Uterus (tissue), 4 donors: ENCODE results near the gene CCR7. TPM values are rescaled to one million over a fixed set of nuclear protein-coding genes. Genes with fewer than 3 reads are reported as not detected.

Experiments used
- DNase-seq, 2 donors: peaks; one replicate each; pipeline ENCODE4 v3.0.0-alpha.2; 2019 to 2020
- H3K27ac ChIP-seq, 2 donors: fragments of 200-600 bp; sonication (generic); 1 replicate in 1 of 2; 2 replicates in 1 of 2; pipeline ENCODE4 v1.5.1; 2016 to 2018
- H3K27me3 ChIP-seq, 2 donors: fragments of 200-600 bp; sonication (generic); one replicate each; pipeline ENCODE4 v1.5.1; 2018 to 2019; ENCODE audit warnings: control low read depth in 1 of 2
- H3K36me3 ChIP-seq, 2 donors: fragments of 200-600 bp; sonication (generic); one replicate each; pipeline ENCODE4 v1.5.1; 2019; ENCODE audit warnings: control low read depth in 1 of 2
- H3K4me1 ChIP-seq, 2 donors: fragments of 200-600 bp; sonication (generic); one replicate each; pipeline ENCODE4 v1.5.1; 2018 to 2019; ENCODE audit warnings: control low read depth in 1 of 2
- H3K4me3 ChIP-seq, 2 donors: fragments of 200-600 bp; sonication (generic); 1 replicate in 1 of 2; 2 replicates in 1 of 2; pipeline ENCODE4 v1.5.1; 2018 to 2019; ENCODE audit warnings: mild to moderate bottlenecking in 1 of 2
- H3K9me3 ChIP-seq, 2 donors: fragments of 200-600 bp; sonication (generic); one replicate each; pipeline ENCODE4 v1.5.1; 2019; ENCODE audit warnings: control low read depth in 1 of 2
- CTCF ChIP-seq, 4 experiments: fragments of 200-600 bp in 2 of 4; fragments of 450-650 bp in 2 of 4; sonication (generic) in 2 of 4; IDR thresholded peaks; one replicate each; pipeline ENCODE4 v1.5.1; 2016 to 2019; ENCODE audit warnings: antibody characterized with exemption in 4 of 4, mild to moderate bottlenecking in 2 of 4, moderate library complexity in 1 of 4
- POLR2A ChIP-seq, 2 donors: fragments of 450-650 bp; IDR thresholded peaks; one replicate each; pipeline ENCODE4 v1.6.1; 2016; ENCODE audit warnings: antibody characterized with exemption in 2 of 2, mild to moderate bottlenecking in 1 of 2, moderate library complexity in 1 of 2
- intact Hi-C: fragments of 100-400 bp; cut with DNase I; formaldehyde crosslinking; loops from one replicate; pipeline ENCODE4 v1.15.1; 2023; ENCODE audit warnings: low total_unique reads
- total RNA-seq, 4 donors: library from RNA; depleted of rRNA in 3 of 4; stranded (reverse); fragments of >200 nt in 3 of 4; gene quantifications; one replicate each; pipeline versions ENCODE4 v1.1.0 to v1.2.4, GENCODE V29; 2014 to 2023
- donor health status: DM: yes; HTN: yes; CAD: no.

The CCR7 gene
- total RNA-seq, 4 donors from 2014 or later, result 0.14 TPM; not detected in 3

GRCh38 chr17:40553694-40554534 is 11.4 kb downstream of the CCR7 start:
- Histone ChIP-seq H3K27me3 (no peaks in the 10 kb centered on the region), H3K4me1 (peaks cover 15 to 26% of the 10 kb centered on the region in 2 donors), H3K4me3 (no peak overlapping the region), H3K36me3 (no peaks in the 10 kb centered on the region), H3K27ac (peak overlapping the region; percentile 85 to 87), H3K9me3 (no peaks in the 10 kb centered on the region)
- intact Hi-C loops, result no loop called here
- DNase-seq, result peak; percentile 77 to 82
- peak in 1 of 2 donors; percentile 25 for TF ChIP-seq POLR2A (IDR thresholded peaks at IDR 0.05)
- TF ChIP-seq CTCF (IDR thresholded peaks at IDR 0.05), result no peak

- peaks cover 17 to 27% of the 10 kb centered on the region in 2 donors for H3K4me1 ChIP-seq
- intact Hi-C loops, result no loop called here
- DNase-seq, result peak in 1 of 2 donors; percentile 19
Measured at GRCh38 chr17:40552806-40553693, 12.2 kb downstream of the CCR7 start.

GRCh38 chr17:40551879-40552768 is 13.1 kb downstream of the CCR7 start:
- no peaks in the 10 kb centered on the region for H3K9me3 ChIP-seq
- peaks cover 17 to 27% of the 10 kb centered on the region in 2 donors for H3K4me1 ChIP-seq
- intact Hi-C loops, result no loop called here
- TF ChIP-seq POLR2A (IDR thresholded peaks at IDR 0.05) (no peak), CTCF (IDR thresholded peaks at IDR 0.05) (no peak)
- peak; percentile 63 for DNase-seq
- H3K36me3 ChIP-seq, result no peaks in the 10 kb centered on the region
- H3K27ac ChIP-seq, result peak overlapping the region; percentile 85 to 87
- H3K27me3 ChIP-seq, result no peaks in the 10 kb centered on the region
- H3K4me3 ChIP-seq, result no peak overlapping the region

More at GRCh38 chr17:40552806-40553693, 12.2 kb downstream of the CCR7 start:
- H3K27me3 ChIP-seq, result no peaks in the 10 kb centered on the region
- no peak for TF ChIP-seq POLR2A (IDR thresholded peaks at IDR 0.05)
- TF ChIP-seq CTCF (IDR thresholded peaks at IDR 0.05), result no peak
- H3K9me3 ChIP-seq, result no peaks in the 10 kb centered on the region
- H3K4me3 ChIP-seq, result no peak overlapping the region
- H3K36me3 ChIP-seq, result no peaks in the 10 kb centered on the region
- peak overlapping the region; percentile 85 to 87 for H3K27ac ChIP-seq

GRCh38 chr17:40551091-40551878 is 14.0 kb downstream of the CCR7 start:
- no peaks in the 10 kb centered on the region for H3K36me3 ChIP-seq
- H3K4me3 ChIP-seq, result no peak overlapping the region
- intact Hi-C loops, result no loop called here
- DNase-seq, result peak; percentile 93 to 94
- TF ChIP-seq CTCF (IDR thresholded peaks at IDR 0.05), result no peak
- no peak for TF ChIP-seq POLR2A (IDR thresholded peaks at IDR 0.05)
- peaks cover 17 to 27% of the 10 kb centered on the region in 2 donors for H3K4me1 ChIP-seq
- peak overlapping the region; percentile 85 to 87 for H3K27ac ChIP-seq
- H3K9me3 ChIP-seq, result no peaks in the 10 kb centered on the region
- H3K27me3 ChIP-seq, result no peaks in the 10 kb centered on the region
